Activated CD4-positive, alpha-beta T cell treated with anti-CD3 and anti-CD28 coated beads for 4 hours (primary cell): ENCODE data around the gene LRIG1.
"Not testable (repeated sequence)": the region's sequence is repeated elsewhere in the genome, so short reads cannot be mapped to it uniquely, and the experiment has no call there.

ENCODE experiments used
- DNase-seq, 2 donors: peaks; one replicate each; pipeline ENCODE4 v3.0.0-alpha.2; 2020

LRIG1 gene

DNA sequence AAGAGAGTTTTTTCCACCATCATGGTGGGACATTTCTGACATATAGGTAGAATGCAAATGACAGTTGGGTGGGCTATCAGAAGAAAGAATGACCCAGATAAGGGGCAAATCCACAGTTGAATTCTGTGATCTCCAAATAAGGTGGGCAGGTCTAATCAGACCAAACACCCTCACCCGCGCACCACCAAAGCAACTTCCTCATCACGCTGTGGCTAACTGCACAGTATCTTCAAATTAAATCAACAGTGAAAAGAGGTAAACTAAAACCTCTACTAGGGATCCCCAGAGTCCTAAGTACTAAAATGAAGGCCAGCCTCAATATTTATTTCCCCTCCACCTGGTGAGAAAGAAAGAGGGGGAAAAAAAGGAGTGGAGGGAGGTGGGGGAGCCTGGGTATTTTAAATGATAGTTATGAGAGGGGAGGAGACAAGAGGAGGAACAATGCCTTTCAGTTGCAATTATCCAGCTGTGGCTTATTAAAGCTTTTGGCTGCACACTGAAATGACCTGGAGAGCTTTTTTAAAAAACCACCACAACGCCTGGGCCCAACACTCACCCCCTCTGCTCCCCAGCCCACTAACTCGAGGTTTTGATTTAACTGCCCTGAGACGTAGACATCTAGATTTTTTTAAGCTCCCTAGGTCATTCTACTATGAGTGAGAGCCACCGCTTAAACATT, 61.0 kb downstream of the LRIG1 start:
- no peak for DNase-seq

DNA sequence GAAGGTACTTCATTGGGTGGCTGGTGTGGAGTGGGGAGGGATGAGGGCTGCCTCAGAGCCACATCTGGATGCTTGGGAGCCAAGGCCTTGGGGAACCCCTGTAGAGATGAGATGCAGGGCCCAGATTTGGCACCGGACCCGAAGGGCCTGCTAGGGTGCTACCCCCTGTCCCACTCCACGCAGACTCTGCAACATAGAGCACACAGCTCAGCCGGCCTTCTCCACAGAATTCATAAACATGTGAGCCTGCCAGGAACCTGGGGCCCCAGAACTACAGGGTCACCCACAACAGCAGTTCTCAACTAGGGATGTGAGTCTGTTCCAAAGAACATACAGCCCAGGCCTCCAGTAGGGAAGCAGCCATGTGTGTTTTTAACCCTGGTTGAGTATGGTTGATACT, 62.8 kb downstream of the LRIG1 start:
- no peak for DNase-seq

DNA sequence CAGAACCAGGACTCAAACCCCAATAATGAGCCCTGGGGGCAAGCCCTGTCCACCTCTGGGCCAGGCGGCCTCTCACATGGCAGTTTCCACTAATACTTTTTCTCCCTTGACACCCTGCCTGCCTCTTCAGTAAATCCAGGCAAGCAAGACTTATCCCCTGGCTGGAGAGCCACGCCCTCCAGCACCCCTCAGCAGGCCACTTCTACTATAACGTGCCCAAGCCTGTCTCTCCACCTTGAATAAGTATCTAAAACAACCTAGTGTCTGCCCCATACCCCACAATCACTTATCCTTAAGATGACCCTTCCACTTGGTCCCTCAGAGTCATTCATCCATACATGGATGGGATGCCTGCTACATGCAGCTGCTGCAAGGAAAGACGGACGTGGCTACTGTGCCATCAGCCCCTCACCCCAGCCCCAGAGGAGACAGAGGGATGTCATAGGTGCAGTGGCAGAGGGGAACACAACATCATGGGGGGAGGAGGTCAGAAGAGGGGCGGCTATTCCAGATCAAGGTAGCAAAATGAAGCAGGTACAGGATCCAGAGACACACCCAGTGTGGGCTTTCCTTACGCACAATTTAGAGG, 63.4 kb downstream of the LRIG1 start:
- no peak for DNase-seq

DNA sequence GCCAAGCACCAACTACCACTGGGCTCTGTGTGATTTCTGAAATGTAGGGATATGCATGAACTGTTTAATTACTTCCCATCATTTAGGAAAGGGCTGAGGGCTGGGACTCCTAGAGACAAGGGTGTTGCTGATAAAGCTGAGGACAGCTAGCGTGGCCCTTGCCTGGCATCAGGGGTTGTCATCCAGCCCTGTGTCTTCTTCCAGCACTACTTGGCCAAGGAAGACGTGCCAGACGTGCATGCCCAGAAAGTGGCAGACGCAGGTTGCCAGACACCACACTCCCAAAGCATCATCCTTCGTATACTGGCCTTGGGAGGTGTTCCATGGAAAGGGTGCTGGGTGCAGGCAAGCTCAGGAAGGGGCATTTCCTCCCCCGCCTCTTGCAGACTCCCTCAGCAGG, 64.8 kb downstream of the LRIG1 start:
- DNase-seq, result no peak

DNA sequence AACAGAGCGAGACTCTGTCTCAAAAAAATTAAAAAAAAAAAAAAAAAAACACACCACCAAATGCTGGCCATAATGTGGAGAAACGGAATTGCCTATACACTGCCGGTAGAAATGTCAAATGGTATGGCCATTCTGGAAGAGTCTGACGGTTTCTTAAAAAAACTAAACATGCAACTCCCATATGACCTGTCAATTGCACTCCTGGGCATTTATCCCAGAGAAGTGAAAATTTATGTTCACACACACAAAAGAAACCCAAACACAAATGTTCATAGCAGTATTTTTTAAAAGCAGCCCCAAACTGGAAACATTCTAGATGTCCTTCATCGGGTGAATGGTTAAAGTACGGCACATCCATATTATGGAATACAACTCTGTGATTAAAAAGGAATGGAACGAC, 66.1 kb downstream of the LRIG1 start:
- DNase-seq, result no peak

DNA sequence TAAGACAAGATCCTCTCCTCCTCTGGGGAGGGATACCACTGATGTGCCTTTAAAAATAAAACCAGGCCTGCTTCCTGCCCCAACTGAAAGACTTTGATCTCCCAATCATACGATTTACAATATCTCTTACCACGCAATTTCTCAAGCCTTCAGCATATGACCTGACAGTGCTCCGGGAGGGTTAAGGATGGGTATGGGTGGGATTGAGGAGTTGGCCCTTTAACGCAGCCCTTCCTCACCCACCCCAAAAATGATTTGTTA, 67.4 kb downstream of the LRIG1 start:
- DNase-seq, result no peak

DNA sequence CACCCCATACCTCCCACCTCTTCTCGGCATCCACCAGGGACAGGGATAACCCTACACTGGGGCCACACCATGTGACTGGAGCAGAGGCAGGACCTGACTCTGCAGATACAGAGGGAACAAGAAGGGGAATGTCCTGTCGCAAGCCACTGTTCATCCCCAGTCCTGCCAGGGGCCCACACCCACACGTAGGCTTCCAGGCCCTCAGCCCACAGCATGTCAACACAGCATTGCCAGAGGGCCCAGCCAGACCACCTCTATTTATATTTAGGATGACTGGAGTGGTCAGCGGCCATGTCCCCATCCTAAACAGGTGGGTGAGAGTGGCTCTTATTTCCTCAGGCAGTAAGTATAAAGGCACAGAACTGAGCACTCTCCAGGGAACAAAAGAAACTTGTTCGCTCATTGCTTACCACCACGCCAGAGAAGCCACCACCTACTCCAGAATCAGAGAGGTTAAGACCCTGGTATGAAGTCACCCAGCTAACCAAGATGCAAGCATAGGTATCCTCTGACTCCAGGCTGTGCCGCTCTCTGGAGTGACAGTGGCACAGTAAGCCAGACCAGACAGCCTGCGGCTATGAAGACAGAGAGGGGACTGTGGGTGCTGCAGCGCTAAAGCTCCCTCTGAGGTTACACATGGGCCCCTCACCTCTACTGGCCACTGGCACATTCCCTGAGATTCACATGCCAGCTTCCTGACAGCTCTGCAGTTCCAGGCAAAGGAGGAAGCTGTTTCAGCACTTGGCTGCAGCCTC, 67.9 kb downstream of the LRIG1 start:
- no peak for DNase-seq

DNA sequence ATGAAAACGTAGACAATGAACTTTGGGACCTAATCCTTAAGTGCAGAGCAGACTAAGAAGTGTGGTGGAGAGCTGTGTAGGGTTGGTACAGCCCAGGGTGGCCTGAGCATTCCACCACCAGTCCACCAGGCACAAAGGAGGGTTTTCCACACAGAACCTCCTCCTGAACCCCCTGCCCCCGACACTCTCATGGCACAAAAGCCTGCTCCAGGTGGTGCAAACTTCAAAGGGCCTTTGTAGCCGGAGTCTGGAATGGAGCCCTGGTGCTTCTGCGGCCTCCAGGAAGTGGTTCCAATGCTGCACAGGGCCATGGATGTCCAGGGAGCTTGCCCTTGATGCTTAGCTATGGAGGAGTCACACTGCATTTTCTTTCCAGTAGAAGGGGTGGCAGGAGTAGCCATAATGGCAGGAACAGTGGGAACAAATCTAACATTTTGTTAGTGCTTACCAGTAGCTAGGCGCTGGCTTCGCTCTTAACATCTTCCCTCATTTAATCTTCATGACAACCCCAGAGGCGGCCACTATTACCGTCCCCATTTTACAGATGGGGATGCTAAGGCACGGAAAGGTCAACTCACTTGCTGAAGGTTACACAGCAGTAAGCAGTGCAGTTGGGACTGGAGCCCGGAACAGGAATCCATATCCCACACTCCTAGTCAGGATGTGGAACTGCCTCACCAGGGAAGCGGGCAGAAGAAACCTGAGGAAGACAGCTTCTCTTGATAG, 68.6 kb downstream of the LRIG1 start:
- no peak for DNase-seq

DNA sequence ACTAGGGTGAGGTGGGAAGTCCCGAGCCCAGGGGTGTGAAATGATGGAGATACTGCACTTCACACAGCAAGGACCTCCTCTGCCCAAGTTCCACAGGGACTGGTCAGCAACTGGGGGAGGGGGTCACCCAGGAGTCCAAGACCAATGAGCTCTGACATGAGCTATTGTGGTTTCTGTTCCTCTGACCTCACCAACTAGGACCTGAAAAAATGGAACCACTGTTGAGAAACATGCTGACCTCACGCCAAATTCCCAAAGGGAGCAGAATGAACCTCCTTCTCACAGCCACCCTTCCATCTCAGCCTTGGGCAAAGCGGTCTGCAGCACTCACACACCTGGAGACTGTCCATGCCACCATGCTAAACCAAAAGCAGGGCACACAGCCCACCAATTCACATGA, 69.3 kb downstream of the LRIG1 start:
- no peak for DNase-seq

DNA sequence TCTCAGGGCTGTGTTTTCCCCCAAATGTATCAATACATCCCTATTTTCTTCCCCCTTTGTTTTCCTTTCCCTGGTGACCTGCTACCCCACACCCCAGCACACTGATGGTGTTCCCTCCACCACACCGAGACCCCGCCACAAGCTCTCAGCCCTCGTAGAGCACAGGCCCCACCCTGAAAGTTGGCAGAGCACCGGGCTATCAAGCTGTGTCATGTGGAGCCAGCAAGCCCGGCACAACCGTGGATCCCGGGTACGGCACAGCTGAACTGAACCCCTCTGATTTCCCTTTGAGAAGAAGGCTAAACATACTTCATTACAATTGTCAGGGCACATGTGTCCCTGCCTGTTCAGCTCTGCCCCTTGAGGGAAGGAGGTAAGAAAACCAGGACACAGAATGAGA, 69.9 kb downstream of the LRIG1 start:
- DNase-seq, result no peak

DNA sequence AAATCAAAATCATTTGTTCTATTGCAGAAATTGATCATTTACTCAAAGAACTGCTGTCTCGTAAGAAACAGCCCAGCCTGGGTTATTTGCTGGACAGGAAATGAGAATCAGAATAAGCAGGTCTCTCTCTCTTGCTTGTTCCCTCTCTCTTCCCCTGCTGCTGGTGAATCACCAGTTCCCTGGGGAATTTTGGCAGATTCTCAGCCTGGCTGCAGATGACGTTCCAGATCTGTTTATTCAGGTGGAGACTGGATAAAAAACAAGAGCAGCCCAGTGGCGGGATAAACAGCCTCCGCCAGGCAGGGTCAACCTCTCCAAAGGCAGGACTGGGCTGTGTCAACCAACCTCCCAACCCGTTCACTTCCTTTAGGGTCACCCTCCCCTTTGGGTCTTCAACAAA, 72.1 kb downstream of the LRIG1 start:
- DNase-seq, result no peak

DNA sequence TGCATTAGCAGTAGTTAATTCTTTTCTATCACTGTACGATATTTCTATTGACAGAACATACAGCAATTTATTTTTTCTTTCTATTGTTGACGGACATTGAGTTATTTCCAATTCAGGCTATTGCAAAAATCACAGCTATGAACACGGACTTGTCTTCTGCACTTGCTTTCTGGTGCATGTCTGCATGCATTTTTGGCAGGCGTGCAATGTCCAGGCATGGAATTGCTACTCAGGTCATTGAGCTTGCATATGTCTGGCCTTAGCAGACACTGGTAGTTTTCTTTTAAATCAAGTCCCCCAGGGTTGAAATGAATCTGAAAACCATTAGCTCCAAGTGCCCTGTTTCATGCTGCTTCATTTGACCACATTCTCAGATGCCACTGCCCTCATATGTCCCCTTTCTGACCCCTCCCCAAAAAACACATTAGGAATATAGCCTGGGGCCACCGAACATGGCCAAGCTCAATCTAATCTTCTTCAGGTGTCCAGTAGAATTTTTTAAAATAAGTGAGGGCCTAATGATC, 72.8 kb downstream of the LRIG1 start:
- DNase-seq, result no peak

DNA sequence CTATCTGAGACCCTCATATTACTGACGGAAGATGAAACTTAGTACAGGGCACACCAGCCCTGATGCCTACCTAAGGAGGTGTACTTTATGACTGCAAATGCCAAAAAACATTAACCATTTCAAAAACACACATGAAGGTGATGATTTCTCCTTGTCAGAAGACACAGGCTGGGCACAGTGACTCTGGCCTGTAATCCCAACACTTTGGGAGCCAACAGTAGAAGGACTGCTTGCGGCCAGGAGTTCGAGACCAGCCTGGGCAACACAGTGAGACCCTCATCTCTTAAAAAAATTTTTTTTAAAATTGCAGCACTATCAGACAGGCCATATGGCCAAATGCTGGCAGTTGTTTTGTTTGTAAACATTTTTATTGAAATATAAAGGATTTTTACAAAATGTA, 73.5 kb downstream of the LRIG1 start:
- DNase-seq, result no peak

DNA sequence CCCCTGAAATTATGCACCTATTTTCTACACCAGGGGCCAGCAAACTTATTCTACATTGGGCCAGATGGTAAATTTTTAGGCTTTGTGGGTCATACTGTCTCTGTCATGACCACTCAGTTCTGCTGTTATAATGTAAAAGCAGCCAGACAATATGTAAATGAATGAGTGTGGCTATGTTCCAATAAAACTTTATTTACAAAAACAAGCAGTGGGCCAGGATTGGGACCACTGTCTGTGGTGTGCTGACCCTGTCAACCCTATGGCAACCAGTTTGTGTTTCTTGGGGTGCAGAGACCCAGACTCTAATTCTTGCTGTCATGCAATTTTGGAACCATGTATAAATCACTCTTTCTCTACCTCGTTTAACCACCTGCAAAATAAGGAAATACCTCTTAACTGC, 74.7 kb downstream of the LRIG1 start:
- DNase-seq, result no peak

DNA sequence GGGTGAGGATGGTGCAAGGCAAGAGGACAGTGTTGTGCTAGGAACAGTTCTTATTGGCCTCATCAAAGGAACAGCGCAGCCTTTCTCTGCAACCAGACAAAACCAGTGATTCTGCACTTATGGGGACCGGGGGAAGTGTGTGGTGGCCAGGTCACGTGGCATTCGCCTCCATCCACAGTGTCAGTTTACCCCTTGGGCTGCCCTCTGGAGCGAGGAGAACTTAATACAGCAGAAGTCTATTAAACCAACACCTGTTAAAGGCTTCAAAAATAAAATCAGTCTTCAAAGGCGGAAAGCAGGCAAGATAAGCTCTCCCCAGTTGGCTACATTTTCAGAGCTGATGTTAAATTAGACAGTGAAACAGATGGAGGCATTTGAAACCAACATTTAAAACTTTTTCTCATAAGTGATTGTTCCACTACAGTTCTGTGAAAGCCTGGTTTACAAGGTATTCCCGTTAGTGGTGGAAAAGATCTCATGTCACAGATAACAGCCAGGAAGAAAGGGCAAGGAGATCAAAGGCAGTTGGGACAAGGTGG, 75.2 kb downstream of the LRIG1 start:
- no peak for DNase-seq

DNA sequence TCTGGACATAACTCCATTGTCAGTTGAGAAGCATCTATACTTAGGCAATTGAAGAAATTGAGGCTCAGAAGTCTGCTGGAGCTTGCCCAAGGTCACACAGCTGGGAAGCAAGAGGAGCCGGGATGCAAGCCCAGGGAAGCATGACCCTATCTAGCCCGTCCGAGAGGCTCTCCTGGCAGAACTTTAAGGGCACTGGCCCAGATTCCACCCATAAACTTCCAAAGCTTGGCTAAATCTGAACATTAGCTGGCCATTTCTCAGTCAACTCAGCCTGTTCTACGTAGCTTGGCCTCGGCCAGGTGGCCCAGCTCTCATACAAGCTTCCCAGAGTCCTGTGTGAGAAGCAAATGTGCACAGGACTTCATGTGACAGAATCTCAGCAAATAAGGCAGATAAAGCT, 75.8 kb downstream of the LRIG1 start:
- DNase-seq, result no peak

DNA sequence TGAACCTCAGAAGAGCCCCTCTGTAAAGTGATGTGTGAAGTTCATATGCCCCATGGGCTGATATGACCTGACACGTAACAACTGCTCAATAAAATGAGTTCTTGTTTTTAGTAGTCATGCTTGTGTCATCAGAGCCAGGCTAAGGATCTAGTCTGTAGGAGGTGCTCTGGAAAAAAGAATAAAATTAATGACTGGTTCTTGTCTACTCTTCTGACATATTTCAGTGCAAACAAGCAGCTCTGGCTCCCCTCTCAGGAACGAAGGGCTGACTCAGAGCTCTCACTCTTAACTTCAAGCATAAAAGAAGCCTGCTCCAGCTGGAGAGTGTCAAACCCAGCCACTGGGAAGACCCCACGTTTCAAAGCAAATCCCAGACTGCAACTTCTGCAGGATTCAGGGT, 77.0 kb downstream of the LRIG1 start:
- no peak for DNase-seq

DNA sequence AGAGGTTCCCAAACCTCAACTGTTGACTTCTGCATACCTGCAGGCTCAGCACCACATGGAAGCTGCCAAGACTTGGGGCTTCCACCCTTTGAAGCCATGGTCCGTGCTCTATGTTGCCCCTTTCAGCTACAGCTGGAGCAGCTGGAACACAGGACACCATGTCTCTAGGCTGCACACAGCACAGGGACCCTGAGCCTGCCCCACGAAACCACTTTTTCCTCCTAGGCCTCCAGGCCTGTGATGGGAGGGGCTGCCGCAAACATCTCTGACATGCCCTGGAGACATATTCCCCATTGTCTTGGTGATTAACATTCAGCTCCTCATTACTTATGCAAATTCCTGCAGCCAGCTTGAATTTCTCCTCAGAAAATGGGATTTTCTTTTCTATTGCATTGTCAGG, 78.9 kb downstream of the LRIG1 start:
- DNase-seq, result not testable (repeated sequence)

DNA sequence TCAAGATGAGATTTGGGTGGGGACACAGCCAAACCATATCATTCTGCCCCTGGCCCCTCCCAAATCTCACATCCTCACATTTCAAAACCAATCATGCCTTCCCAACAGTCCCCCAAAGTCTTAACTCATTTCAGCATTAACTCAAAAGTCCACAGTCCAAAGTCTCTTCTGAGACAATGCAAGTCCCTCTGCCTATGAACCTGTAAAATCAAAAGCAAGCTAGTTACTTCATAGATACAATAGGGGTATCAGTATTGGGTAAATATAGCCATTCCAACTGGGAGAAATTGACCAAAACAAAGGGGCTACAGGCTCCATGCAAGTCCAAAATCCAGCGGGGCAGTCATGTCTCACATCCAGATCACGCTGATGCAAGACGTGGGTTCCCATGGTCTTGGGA, 79.7 kb downstream of the LRIG1 start:
- not testable (repeated sequence) for DNase-seq

DNA sequence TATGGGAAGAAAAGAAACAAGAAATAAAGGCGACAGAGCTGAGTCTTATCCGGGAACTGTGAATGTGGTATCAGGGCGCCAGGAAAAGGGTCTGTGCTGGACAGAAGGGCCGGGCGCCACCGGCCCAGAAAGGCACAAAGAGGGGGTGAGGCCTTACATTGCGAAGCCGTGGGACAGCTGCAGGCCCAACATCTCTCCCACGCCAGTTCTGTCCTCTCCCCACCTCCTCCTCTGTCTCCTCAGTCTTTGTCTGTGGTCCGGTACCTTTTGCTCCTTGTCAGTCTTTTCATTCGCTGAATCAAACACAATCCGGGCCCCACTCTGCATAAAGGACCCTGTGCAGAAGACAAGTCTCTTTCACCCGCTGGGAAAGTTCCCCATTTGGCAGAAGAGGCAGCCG, 81.8 kb downstream of the LRIG1 start:
- no peak for DNase-seq

DNA sequence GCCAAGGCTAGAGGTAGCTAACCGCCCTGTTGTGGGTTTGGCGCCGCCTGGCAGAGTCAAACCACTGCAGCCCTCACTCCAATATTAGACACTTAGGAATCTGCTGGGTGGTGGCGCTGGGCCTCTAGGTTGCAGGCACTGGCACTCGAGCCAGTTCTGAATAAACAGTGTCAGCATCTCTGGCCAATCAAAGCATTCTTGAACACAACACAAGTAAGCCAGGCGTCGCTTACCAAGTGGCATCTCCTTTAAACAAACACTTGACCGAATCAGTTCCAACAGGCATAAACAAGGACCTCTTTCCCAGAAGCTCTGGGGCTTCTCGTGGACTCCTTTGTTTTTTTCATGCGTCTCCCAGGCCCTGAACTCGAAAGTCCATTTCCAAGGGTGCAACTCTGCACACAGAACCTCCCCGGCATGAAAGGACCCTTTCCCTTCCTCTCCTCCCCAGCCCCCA, 82.3 kb downstream of the LRIG1 start:
- no peak for DNase-seq

DNA sequence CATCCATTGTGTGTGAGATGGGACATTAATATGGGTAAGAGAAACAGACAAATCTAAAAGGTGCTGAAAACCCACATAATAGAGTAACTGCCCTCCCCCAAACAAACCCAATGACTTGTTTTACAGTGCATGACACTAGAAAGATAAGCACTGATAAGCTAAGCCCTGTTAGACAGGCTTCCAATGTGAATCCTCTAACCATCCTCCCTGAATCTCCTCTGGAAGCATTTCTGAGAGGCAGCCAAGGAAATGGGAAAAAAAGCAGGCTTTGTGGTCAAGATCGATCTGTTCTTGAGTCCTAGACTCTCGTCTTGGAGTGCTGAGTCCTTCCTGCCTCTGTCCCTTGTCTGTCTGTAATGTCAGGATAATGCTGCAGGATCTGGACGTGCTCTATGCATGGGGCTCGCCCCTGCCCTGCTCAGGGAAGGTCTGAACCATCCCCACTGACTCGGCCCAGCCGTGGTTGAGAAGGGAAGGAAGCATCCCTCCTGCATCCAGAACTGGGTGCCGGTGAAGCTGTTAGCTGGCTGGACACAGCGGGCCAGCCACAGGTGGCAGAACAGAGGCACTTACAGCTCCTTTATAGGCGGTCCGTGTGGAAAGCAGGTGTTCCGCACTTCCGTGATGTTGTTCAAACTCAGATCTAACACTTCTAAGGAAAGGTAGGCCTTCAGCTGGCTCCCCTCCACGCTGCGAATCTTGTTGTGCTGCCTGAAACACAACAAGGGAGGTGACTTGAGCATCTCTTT, 84.1 kb downstream of the LRIG1 start:
- no peak for DNase-seq
